Activated CD4-positive, alpha-beta T cell treated with anti-CD3 and anti-CD28 coated beads, Interleukin-2, amount 10 ng/mL, durations not matched to agents 7 days and 5 days (primary cell): ENCODE measurements around the gene ATP6V1B1. TPM values are rescaled to one million over a fixed set of nuclear protein-coding genes. Genes with fewer than 3 reads are reported as not detected.
A peak's percentile ranks its signal among the peaks of the same experiment; 100 is the strongest.

Source experiments
- CTCF ChIA-PET: fragments of 350-600 bp; sonication (Branson Sonifier 250); formaldehyde crosslinking; loops from one replicate; lab custom pipeline; 2021; ENCODE audit warnings: antibody characterized with exemption; lab: Charles Lee
- POLR2A ChIA-PET: fragments of 350-600 bp; sonication (Branson Sonifier 250); formaldehyde crosslinking; loops from one replicate; lab custom pipeline; 2021; ENCODE audit warnings: antibody characterized with exemption; lab: Charles Lee
- DNase-seq: peaks from one replicate; pipeline ENCODE4 v3.0.0-alpha.2; 2020
- H3K27ac Mint-ChIP-seq: one replicate; pipeline ENCODE4 v1.8.0; 2021; ENCODE audit warnings: mild to moderate bottlenecking, moderate library complexity, mixed read lengths
- H3K27me3 Mint-ChIP-seq: one replicate; pipeline ENCODE4 v1.8.0; 2021; ENCODE audit warnings: mixed read lengths
- H3K36me3 Mint-ChIP-seq: one replicate; pipeline ENCODE4 v1.8.0; 2021; ENCODE audit warnings: low read depth, mixed read lengths
- H3K4me1 Mint-ChIP-seq: one replicate; pipeline ENCODE4 v1.8.0; 2021; ENCODE audit warnings: mixed read lengths
- H3K4me3 Mint-ChIP-seq: one replicate; pipeline ENCODE4 v1.8.0; 2021; ENCODE audit warnings: mild to moderate bottlenecking, moderate library complexity, mixed read lengths
- H3K9me3 Mint-ChIP-seq: one replicate; pipeline ENCODE4 v1.8.0; 2021; ENCODE audit warnings: mixed read lengths
- total RNA-seq, 2 experiments: library from RNA; stranded (reverse); gene quantifications; one replicate each; pipeline ENCODE4 v1.2.3, GENCODE V29; 2021

Gene ATP6V1B1
- total RNA-seq, 2 experiments from 2014 or later, result not detected

DNA sequence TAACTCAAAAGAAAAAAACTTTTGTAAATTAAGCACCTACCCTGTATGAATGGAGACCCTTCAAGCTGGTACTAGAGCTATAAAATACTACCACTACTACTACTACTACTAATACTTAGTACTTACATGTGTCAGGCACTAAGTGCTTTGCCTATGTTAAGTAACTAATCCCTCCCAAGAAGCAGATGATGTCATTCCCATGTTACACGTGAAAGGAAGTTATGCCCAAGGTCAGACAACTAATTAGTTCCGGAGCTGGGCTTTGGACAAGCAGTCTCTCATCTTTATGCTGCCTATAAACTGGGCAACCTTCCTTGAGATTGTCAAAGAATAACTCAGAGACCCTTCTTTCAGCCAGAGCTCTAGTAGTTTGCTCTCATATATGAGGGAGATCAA is 13.9 kb upstream of the ATP6V1B1 start:
- Mint-ChIP-seq H3K9me3 (no peaks in the 10 kb centered on the region), H3K36me3 (no peaks in the 10 kb centered on the region), H3K27ac (no peak overlapping the region), H3K4me3 (no peak overlapping the region), H3K27me3 (peaks cover 8% of the 10 kb centered on the region), H3K4me1 (no peaks in the 10 kb centered on the region)
- ChIA-PET POLR2A (no interaction called here), CTCF (interaction anchor here (0.9 to 5.5 kb wide), 4 partner anchors 17 to 149 kb away, joined by 3 to 25 read pairs (median 4); no protein-coding TSS in a partner anchor)
- DNase-seq, result no peak

- H3K27ac Mint-ChIP-seq, result no peak overlapping the region
- no peaks in the 10 kb centered on the region for H3K4me1 Mint-ChIP-seq
- H3K4me3 Mint-ChIP-seq, result no peak overlapping the region
- H3K9me3 Mint-ChIP-seq, result no peaks in the 10 kb centered on the region
- CTCF ChIA-PET, result interaction anchor here (0.9 to 5.5 kb wide), 4 partner anchors 17 to 149 kb away, joined by 3 to 25 read pairs (median 4); no protein-coding TSS in a partner anchor
- no peaks in the 10 kb centered on the region for H3K36me3 Mint-ChIP-seq
- no peak for DNase-seq
- POLR2A ChIA-PET, result no interaction called here
- peaks cover 5% of the 10 kb centered on the region for H3K27me3 Mint-ChIP-seq
Observed at GRCh38 chr2:70922235-70923234, 13.2 kb upstream of the ATP6V1B1 start.

DNA sequence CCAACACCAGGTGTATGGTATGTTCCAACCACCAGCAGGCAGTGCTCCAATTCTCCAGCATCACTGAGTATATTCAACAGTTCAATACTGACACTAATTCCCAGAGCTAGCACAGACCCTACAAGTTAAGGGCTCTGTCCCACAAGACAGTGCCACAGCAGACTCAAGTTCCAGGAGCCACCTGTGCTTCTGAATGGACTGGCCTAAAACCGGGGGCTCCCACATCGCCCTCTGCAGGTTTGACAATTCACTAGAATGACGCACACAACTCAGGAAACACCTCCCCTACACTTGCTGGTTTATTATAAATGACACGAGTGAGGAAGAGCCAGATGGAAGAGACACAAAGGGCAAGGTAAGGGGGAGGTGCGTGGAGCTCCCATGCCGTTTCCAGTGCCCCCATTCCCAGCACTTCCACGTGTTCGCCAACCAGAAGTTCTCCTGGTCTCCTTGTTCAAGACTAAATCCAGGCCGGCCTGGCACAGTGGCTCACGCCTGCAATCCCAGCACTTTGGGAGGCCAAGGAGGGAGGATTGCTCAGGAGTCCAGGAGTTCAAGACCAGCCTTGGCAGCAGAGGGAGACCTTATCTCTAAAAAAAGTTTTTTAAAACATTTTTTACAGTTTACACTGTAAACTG is 12.2 kb upstream of the ATP6V1B1 start:
- Mint-ChIP-seq H3K9me3 (no peaks in the 10 kb centered on the region), H3K36me3 (no peaks in the 10 kb centered on the region), H3K4me1 (no peaks in the 10 kb centered on the region), H3K4me3 (no peak overlapping the region), H3K27me3 (no peaks in the 10 kb centered on the region), H3K27ac (no peak overlapping the region)
- ChIA-PET CTCF (interaction anchor here (1.2 to 5.5 kb wide), 2 partner anchors 38 to 53 kb away, joined by 3 to 25 read pairs; no protein-coding TSS in a partner anchor), POLR2A (no interaction called here)
- peak; percentile 32 for DNase-seq

GRCh38 chr2:70926042-70926441 is 9.7 kb upstream of the ATP6V1B1 start:
- POLR2A ChIA-PET, result no interaction called here
- DNase-seq, result no peak
- Mint-ChIP-seq H3K27me3 (no peaks in the 10 kb centered on the region), H3K9me3 (no peaks in the 10 kb centered on the region), H3K4me3 (no peak overlapping the region), H3K36me3 (no peaks in the 10 kb centered on the region), H3K4me1 (no peaks in the 10 kb centered on the region), H3K27ac (no peak overlapping the region)
- CTCF ChIA-PET, result interaction anchor here (0.9 kb wide), 1 partner anchor 9 kb away, joined by 3 read pairs; no protein-coding TSS in a partner anchor

DNA sequence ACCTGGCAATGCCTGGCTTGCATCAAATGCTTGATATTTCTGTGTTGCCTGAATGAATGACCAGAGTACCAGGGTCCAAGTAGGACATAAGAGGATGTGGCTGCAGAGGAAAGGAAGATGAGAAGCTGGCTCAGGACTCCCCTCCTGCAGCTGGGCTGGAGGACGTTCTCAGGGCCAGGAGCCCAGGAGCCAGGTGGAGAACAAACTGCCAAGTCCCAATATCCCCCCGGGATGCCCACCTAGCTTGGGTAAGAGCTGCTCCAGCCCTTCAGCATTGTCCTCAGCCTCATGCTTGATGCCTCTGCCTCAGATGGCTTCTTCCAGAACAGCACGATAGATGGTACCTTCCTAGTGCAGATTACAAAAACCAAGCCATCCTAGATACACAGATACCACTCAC is 8.6 kb upstream of the ATP6V1B1 start:
- Mint-ChIP-seq H3K9me3 (no peaks in the 10 kb centered on the region), H3K36me3 (no peaks in the 10 kb centered on the region), H3K27ac (no peak overlapping the region), H3K4me3 (no peak overlapping the region), H3K27me3 (no peaks in the 10 kb centered on the region), H3K4me1 (no peaks in the 10 kb centered on the region)
- DNase-seq, result no peak
- ChIA-PET POLR2A (no interaction called here), CTCF (interaction anchor here (0.9 kb wide), 1 partner anchor 22 kb away, joined by 5 read pairs; no protein-coding TSS in a partner anchor)

DNA sequence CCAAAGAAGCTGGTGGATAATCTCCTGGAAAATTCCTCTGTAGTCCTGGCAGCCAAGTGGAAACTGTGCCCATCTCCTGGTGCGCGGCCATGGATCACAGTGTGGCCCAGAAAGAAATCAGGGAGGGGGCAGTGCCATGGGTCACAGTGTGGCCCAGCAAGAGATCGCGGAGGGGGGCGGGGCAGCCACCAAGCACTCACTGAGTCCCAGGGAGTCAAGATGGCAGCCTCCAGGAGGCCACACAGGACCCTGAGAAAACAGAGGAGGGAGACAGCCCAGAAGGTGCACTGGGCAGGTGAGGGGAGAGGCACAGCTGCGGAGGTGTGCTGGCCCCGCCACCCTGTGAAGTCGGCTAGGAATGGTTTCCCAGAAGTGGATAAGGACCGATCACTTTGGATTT is 8.1 kb upstream of the ATP6V1B1 start:
- no peak for DNase-seq
- Mint-ChIP-seq H3K9me3 (no peaks in the 10 kb centered on the region), H3K27me3 (no peaks in the 10 kb centered on the region), H3K4me3 (no peak overlapping the region), H3K4me1 (no peaks in the 10 kb centered on the region), H3K27ac (no peak overlapping the region), H3K36me3 (no peaks in the 10 kb centered on the region)
- ChIA-PET POLR2A (no interaction called here), CTCF (interaction anchor here (0.9 to 1.7 kb wide), 3 partner anchors 20 to 56 kb away, joined by 3 to 5 read pairs (median 5); no protein-coding TSS in a partner anchor)

GRCh38 chr2:70928366-70928765 is 7.3 kb upstream of the ATP6V1B1 start:
- DNase-seq, result no peak
- ChIA-PET CTCF (interaction anchor here (1.3 to 1.7 kb wide), 3 partner anchors 8 to 57 kb away, joined by 3 to 5 read pairs (median 5); no protein-coding TSS in a partner anchor), POLR2A (no interaction called here)
- Mint-ChIP-seq H3K4me1 (no peaks in the 10 kb centered on the region), H3K27me3 (peaks cover 2% of the 10 kb centered on the region), H3K27ac (no peak overlapping the region), H3K4me3 (no peak overlapping the region), H3K36me3 (no peaks in the 10 kb centered on the region), H3K9me3 (no peaks in the 10 kb centered on the region)

DNA sequence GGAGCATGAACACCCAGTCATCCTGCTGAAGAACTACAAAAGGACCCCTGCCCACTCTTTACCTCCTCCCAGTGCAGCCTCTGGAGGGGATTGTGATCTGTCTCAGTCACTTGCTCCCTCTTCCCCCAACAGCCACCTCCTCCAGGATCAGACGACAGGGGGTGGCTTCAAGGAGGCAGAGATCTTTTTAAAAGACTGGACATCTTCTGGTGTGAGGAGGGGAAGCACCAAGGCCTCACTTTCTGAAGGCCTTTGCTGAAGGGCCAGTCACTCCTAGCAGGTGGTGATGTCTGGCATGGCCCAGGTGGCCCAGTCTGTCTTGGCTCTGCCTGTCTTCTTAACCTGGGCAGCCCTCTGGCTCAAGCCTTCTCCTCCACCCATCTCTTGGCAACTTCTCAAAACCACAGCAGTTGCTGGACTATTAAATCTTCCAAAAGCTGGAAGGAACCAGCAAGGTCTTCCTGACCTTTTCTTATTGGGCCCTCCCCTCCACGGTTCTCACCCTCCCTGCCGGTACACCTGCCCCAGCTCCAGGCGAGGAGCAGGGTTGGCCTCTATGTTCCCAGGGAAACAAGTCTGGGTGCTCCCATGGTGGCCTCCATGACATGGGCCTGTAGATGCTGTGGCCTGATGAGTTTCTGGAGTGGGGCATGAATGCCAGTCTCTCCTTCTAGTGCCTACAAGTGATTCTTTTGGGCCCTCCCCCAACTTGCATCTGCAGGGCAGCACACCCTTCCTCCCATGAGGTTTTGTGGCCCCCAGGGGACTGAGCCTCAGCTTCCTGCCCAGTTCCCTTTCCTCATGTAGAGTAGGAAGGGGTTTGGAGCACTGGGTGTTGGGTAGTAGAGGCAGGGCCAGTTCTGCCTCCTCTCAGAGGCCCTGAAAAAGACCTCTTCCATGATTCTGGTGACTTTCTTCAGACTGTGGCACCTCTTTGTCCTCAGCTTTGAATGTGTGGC is 5.0 kb upstream of the ATP6V1B1 start:
- ChIA-PET CTCF (interaction anchor here (1.3 kb wide), 1 partner anchor 11 kb away, joined by 3 read pairs; no protein-coding TSS in a partner anchor), POLR2A (no interaction called here)
- DNase-seq, result peak; percentile 1
- Mint-ChIP-seq H3K4me3 (no peak overlapping the region), H3K9me3 (no peaks in the 10 kb centered on the region), H3K36me3 (no peaks in the 10 kb centered on the region), H3K27me3 (peaks cover 8% of the 10 kb centered on the region), H3K4me1 (no peaks in the 10 kb centered on the region), H3K27ac (no peak overlapping the region)

DNA sequence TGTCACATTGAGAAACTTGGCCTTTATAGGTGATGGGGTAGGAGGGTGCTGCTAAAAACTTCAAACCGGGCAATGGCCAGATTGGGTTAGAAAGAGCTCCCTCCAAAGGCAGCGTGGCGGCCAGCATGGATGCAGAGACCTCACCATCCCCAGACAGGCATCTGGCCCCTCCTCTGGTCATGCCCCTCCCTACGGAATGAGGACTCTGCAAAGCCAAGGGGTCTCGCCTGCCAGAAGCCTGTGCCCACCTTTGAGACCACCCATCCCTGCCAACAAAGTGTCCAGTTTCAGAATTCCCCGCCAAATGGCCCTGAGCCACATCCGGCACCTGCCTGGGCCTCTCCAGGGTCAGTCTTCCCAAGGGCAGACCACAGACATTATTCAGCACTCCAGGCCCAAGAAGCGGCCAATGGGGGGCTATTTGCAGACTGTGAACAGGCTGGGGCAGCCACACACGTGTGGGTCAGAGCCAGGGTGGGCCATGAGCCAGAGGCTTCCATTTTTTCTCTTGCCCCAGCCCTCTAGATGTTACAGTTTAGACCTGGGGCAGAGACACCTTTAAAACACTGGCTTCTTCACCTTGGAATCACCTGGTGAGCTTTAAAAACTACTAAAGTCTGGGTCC is 4.2 kb upstream of the ATP6V1B1 start:
- H3K36me3 Mint-ChIP-seq, result no peaks in the 10 kb centered on the region
- CTCF ChIA-PET, result interaction anchor here (1.2 to 1.3 kb wide), 2 partner anchors 11 to 31 kb away, joined by 3 read pairs; no protein-coding TSS in a partner anchor

DNA sequence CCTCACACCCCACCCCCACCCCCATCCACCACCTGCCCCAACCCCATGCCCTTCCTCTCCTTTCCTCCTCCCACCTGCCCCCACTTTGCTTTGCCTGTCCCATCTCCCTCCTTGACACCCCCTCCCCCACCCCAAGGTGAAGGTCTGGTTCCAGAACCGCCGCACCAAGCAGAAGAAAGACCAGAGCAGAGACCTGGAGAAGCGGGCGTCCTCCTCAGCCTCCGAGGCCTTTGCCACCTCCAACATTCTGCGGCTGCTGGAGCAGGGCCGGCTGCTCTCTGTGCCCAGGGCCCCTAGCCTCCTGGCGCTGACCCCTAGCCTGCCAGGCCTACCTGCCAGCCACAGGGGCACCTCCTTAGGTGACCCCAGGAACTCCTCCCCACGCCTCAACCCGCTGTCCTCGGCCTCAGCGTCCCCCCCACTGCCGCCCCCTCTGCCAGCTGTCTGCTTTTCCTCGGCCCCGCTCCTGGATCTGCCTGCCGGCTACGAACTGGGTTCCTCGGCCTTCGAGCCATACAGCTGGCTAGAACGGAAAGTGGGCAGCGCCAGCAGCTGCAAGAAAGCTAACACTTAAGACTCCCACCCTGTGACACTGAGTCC is 3.0 kb upstream of the ATP6V1B1 start:
- no peak overlapping the region for H3K4me3 Mint-ChIP-seq
- ChIA-PET CTCF (interaction anchor here (1.1 to 1.2 kb wide), 2 partner anchors 16 to 30 kb away, joined by 3 to 4 read pairs; no protein-coding TSS in a partner anchor), POLR2A (no interaction called here)
- no peaks in the 10 kb centered on the region for H3K4me1 Mint-ChIP-seq
- no peaks in the 10 kb centered on the region for H3K36me3 Mint-ChIP-seq
- DNase-seq, result peak; percentile 0
- H3K9me3 Mint-ChIP-seq, result no peaks in the 10 kb centered on the region
- H3K27ac Mint-ChIP-seq, result no peak overlapping the region
- peaks cover 8% of the 10 kb centered on the region for H3K27me3 Mint-ChIP-seq

More for the DNA sequence above, 4.2 kb upstream of the ATP6V1B1 start:
- Mint-ChIP-seq H3K27me3 (peaks cover 8% of the 10 kb centered on the region), H3K9me3 (no peaks in the 10 kb centered on the region), H3K4me1 (no peaks in the 10 kb centered on the region), H3K4me3 (no peak overlapping the region), H3K27ac (no peak overlapping the region)
- POLR2A ChIA-PET, result no interaction called here
- DNase-seq, result peak; percentile 2

DNA sequence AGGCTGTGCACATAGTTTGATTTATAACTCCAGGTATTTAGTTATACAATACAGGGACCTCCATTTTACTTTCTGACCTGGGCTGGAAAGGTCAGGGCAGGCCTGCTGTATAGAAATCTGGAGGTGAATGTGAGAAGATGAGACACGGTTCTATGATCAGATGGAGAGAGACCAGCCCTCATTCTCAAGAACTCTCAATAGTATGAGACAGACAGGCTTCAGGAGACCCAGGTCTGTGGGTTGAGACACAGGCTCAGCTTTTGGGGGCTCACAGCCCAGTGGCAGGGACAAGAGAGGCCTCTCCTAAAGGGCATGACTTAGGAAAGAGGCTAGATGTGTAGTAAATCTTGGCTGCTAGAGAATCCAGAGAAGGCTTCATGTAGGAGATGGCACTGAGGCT is 719 bp upstream of the ATP6V1B1 start:
- H3K4me3 Mint-ChIP-seq, result no peak overlapping the region
- no peaks in the 10 kb centered on the region for H3K9me3 Mint-ChIP-seq
- peak; percentile 3 for DNase-seq
- peaks cover 12% of the 10 kb centered on the region for H3K27me3 Mint-ChIP-seq
- no peaks in the 10 kb centered on the region for H3K4me1 Mint-ChIP-seq
- H3K27ac Mint-ChIP-seq, result no peak overlapping the region
- ChIA-PET CTCF (interaction anchor here (1.6 kb wide), 1 partner anchor 14 kb away, joined by 3 read pairs; no protein-coding TSS in a partner anchor), POLR2A (no interaction called here)
- no peaks in the 10 kb centered on the region for H3K36me3 Mint-ChIP-seq
